ENCODE measurements around the gene U2AF1L4. TPM values are rescaled to one million over a fixed set of nuclear protein-coding genes. Genes with fewer than 3 reads are reported as not detected.

Gene U2AF1L4
- total RNA-seq, 1 donor from 2014 or later, result not detected

DNA sequence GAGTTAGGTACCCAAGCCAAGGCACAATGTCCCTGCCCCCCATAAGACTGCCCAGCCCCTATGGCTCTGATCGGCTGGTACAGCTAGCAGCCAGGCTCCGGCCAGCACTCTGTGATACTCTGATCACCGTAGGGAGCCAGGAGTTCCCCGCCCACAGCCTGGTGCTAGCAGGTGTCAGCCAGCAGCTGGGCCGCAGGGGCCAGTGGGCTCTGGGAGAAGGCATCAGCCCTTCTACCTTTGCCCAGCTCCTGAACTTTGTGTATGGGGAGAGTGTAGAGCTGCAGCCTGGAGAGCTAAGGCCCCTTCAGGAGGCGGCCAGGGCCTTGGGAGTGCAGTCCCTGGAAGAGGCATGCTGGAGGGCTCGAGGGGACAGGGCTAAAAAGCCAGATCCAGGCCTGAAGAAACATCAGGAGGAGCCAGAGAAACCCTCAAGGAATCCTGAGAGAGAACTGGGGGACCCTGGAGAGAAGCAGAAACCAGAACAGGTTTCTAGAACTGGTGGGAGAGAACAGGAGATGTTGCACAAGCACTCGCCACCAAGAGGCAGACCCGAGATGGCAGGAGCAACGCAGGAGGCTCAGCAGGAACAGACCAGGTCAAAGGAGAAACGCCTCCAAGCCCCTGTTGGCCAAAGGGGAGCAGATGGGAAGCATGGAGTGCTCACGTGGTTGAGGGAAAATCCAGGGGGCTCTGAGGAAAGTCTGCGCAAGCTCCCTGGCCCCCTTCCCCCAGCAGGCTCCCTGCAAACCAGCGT lies 30.4 kb downstream of the U2AF1L4 start:
- no peak overlapping the region for H3K27ac ChIP-seq
- H3K36me3 ChIP-seq, result peaks cover 1 to 3% of the 10 kb centered on the region in 2 donors
- H3K27me3 ChIP-seq, result no peaks in the 10 kb centered on the region
- H3K9me3 ChIP-seq, result no peaks in the 10 kb centered on the region
- intact Hi-C loops (cut with DNase I), result no loop called here
- TF ChIP-seq, protein P1, sequence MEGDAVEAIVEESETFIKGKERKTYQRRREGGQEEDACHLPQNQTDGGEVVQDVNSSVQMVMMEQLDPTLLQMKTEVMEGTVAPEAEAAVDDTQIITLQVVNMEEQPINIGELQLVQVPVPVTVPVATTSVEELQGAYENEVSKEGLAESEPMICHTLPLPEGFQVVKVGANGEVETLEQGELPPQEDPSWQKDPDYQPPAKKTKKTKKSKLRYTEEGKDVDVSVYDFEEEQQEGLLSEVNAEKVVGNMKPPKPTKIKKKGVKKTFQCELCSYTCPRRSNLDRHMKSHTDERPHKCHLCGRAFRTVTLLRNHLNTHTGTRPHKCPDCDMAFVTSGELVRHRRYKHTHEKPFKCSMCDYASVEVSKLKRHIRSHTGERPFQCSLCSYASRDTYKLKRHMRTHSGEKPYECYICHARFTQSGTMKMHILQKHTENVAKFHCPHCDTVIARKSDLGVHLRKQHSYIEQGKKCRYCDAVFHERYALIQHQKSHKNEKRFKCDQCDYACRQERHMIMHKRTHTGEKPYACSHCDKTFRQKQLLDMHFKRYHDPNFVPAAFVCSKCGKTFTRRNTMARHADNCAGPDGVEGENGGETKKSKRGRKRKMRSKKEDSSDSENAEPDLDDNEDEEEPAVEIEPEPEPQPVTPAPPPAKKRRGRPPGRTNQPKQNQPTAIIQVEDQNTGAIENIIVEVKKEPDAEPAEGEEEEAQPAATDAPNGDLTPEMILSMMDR (IDR thresholded peaks at IDR 0.05), result no peak
- H3K4me3 ChIP-seq, result no peak overlapping the region
- no peak for DNase-seq (ENCODE audit: low spot score in 2 of 2)
- peaks cover 7 to 19% of the 10 kb centered on the region in 2 donors for H3K4me1 ChIP-seq

GRCh38 chr19:35713904-35714495 lies 31.2 kb downstream of the U2AF1L4 start:
- intact Hi-C loops (cut with DNase I), result no loop called here
- H3K27ac ChIP-seq, result no peak overlapping the region
- TF ChIP-seq, protein P1 (IDR thresholded peaks at IDR 0.05), result no peak
- H3K4me3 ChIP-seq, result no peak overlapping the region
- no peak for DNase-seq (ENCODE audit: low spot score in 2 of 2)
- H3K9me3 ChIP-seq, result no peaks in the 10 kb centered on the region
- H3K36me3 ChIP-seq, result no peaks in the 10 kb centered on the region
- no peaks in the 10 kb centered on the region for H3K27me3 ChIP-seq
- peaks cover 6 to 15% of the 10 kb centered on the region in 2 donors for H3K4me1 ChIP-seq

GRCh38 chr19:35713506-35713850 lies 31.7 kb downstream of the U2AF1L4 start:
- Histone ChIP-seq H3K27ac (no peak overlapping the region), H3K4me1 (peaks cover 4 to 12% of the 10 kb centered on the region in 2 donors), H3K27me3 (no peaks in the 10 kb centered on the region), H3K36me3 (no peaks in the 10 kb centered on the region), H3K9me3 (no peaks in the 10 kb centered on the region), H3K4me3 (no peak overlapping the region)
- TF ChIP-seq, protein P1 (IDR thresholded peaks at IDR 0.05), result no peak
- no peak for DNase-seq (ENCODE audit: low spot score in 2 of 2)
- intact Hi-C loops (cut with DNase I), result no loop called here

DNA sequence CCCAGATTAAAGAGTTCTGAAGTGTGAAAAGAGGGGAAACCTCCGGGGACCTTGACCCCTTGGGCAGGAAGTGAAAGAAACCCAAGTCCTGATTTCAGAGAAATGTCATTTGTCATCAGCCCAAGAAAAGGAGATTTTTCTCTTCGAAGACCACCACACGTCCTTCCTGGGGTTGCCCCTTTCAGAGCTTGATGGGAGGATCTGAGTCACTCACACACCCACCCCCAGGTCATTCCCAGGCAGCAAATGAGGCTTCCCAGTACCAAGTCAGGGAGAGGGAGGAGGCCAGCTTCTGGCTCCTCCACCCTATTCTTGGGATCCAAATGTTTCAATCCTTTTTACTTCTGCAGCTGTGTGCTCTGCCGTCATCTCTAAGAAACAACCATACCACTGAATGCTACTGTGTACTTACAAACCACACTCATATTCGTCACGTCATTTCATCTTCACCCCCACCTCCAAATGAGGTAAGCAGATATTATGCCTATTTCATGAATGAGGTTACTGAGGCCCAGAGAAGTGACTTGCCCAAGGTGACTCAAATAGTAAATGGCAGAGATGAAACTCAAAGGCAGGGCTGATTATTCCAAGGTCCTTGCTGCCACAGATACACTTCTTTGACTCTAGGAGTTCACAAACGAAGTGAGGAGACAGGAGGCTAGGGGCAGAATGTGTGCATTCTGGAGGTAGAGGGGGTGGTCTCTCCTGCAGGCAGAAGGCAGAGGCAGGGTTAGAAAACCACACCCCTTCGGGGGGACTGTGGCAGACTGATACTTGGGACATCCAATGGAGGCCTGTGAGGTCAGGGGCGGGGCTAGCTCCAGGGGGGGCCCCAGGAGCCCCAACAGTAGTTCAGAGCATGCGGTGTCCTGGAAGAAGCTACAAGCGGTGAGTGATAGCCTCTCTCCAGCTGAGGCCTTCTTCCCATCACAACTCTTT lies 32.4 kb downstream of the U2AF1L4 start:
- no peak for DNase-seq (ENCODE audit: low spot score in 2 of 2)
- H3K4me3 ChIP-seq, result no peak overlapping the region
- no peaks in the 10 kb centered on the region for H3K9me3 ChIP-seq
- no peak overlapping the region for H3K27ac ChIP-seq
- TF ChIP-seq, protein P1 (IDR thresholded peaks at IDR 0.05), result no peak
- H3K36me3 ChIP-seq, result no peaks in the 10 kb centered on the region
- H3K27me3 ChIP-seq, result no peaks in the 10 kb centered on the region
- H3K4me1 ChIP-seq, result peaks cover 4 to 12% of the 10 kb centered on the region in 2 donors
- intact Hi-C loops (cut with DNase I), result no loop called here

GRCh38 chr19:35710784-35711723 lies 34.2 kb downstream of the U2AF1L4 start:
- Histone ChIP-seq H3K4me1 (peaks cover 4 to 6% of the 10 kb centered on the region in 2 donors), H3K9me3 (no peaks in the 10 kb centered on the region), H3K4me3 (no peak overlapping the region), H3K36me3 (no peaks in the 10 kb centered on the region), H3K27ac (no peak overlapping the region), H3K27me3 (no peaks in the 10 kb centered on the region)
- DNase-seq (ENCODE audit: low spot score in 2 of 2), result no peak
- intact Hi-C loops (cut with DNase I), result no loop called here
- TF ChIP-seq, protein P1 (IDR thresholded peaks at IDR 0.05), result no peak

Data from ascending aorta (tissue), 2 donors.